PC-9 (cell line): ENCODE measurements around the gene DOHH.
A peak's percentile ranks its signal among the peaks of the same experiment; 100 is the strongest.

ENCODE experiments used
- CTCF ChIP-seq: fragments of 200-600 bp; sonication (generic); conservative IDR thresholded peaks from 2 replicates; pipeline ENCODE4 v1.6.1; 2017; ENCODE audit warnings: mixed run types, antibody characterized with exemption, mild to moderate bottlenecking, moderate library complexity
- EZH2 ChIP-seq: fragments of 200-600 bp; sonication (generic); IDR thresholded peaks from 2 replicates; pipeline ENCODE4 v1.8.0; 2017; ENCODE audit warnings: antibody characterized with exemption, low read depth

GRCh38 chr19:3544742-3545668, 44.5 kb upstream of the DOHH start:
- TF ChIP-seq CTCF (peak; percentile 86), EZH2 (no peak)
